A673 (cell line): Measurements from ENCODE around the gene CLEC4G. TPM values are rescaled to one million over a fixed set of nuclear protein-coding genes. Genes with fewer than 3 reads are reported as not detected.

ENCODE experiments used
- BruUV-seq: library from RNA; stranded (reverse); fragments of 400-500 nt; replicated peaks from 2 replicates; lab custom pipeline; 2021; lab: Mats Ljungman, UMichigan
- CTCF ChIA-PET: fragments of 300-600 bp; sonication (Branson Sonifier 250); formaldehyde crosslinking; loops from one replicate; lab custom pipeline; 2022; ENCODE audit warnings: antibody characterized with exemption; lab: Charles Lee
- POLR2A ChIA-PET: fragments of 300-600 bp; sonication (Branson Sonifier 250); formaldehyde crosslinking; loops from one replicate; lab custom pipeline; 2022; ENCODE audit warnings: antibody characterized with exemption; ENCODE audit not compliant: low non-redundant PET; lab: Charles Lee
- DNase-seq: peaks from one replicate; pipeline ENCODE4 v3.0.0-alpha.2; 2015; ENCODE audit warnings: low spot score
- H3K27ac ChIP-seq: fragments of 200-600 bp; sonication (generic); 2 replicates; pipeline ENCODE4 v1.5.1; 2016; ENCODE audit warnings: mixed run types, low read depth, mild to moderate bottlenecking, mixed read lengths, antibody characterized with exemption, low read length; ENCODE audit not compliant: poor library complexity, severe bottlenecking
- H3K27me3 ChIP-seq: fragments of 200-600 bp; sonication (generic); replicated peaks from 2 replicates; pipeline ENCODE4 v1.6.1; 2017; ENCODE audit warnings: mixed run types, low read depth, mild to moderate bottlenecking, mixed read lengths, antibody characterized with exemption, low read length; ENCODE audit not compliant: insufficient read depth, poor library complexity
- H3K36me3 ChIP-seq: fragments of 200-600 bp; sonication (generic); 2 replicates; pipeline ENCODE4 v1.6.1; 2016; ENCODE audit warnings: mixed run types, mild to moderate bottlenecking, mixed read lengths, antibody characterized with exemption, low read length; ENCODE audit not compliant: insufficient read depth, poor library complexity, severe bottlenecking
- H3K4me1 ChIP-seq: fragments of 200-600 bp; sonication (generic); 2 replicates; pipeline ENCODE4 v1.6.1; 2017; ENCODE audit warnings: mixed run types, mild to moderate bottlenecking, mixed read lengths, antibody characterized with exemption, low read length; ENCODE audit not compliant: insufficient read depth, poor library complexity, severe bottlenecking
- H3K4me3 ChIP-seq: fragments of 200-600 bp; sonication (generic); 2 replicates; pipeline ENCODE4 v1.5.1; 2016; ENCODE audit warnings: low read depth, mixed run types, mild to moderate bottlenecking, mixed read lengths, low read length; ENCODE audit not compliant: poor library complexity, severe bottlenecking
- H3K9me3 ChIP-seq: fragments of 200-600 bp; sonication (generic); 2 replicates; pipeline ENCODE4 v1.6.1; 2016; ENCODE audit warnings: mixed run types, low read depth, mild to moderate bottlenecking, mixed read lengths, antibody characterized with exemption, low read length; ENCODE audit not compliant: poor library complexity, severe bottlenecking
- CTCF ChIP-seq: fragments of 300-800, 200-600 bp; sonication (generic); conservative IDR thresholded peaks from 2 replicates; pipeline ENCODE4 v1.5.1; 2017; ENCODE audit warnings: low read depth, mild to moderate bottlenecking, antibody characterized with exemption, low read length, moderate library complexity, mixed read lengths
- EZH2 ChIP-seq: fragments of 200-600 bp; sonication (generic); IDR thresholded peaks from 2 replicates; pipeline ENCODE4 v1.6.1; 2017; ENCODE audit warnings: borderline replicate concordance, low read depth, mild to moderate bottlenecking, mixed read lengths, antibody characterized with exemption, low read length; ENCODE audit not compliant: poor library complexity, severe bottlenecking
- intact Hi-C: fragments of 100-400 bp; cut with micrococcal nuclease; formaldehyde crosslinking; loops from one replicate; pipeline ENCODE4 v1.10.0; 2022; ENCODE audit not compliant: unreplicated experiment
- total RNA-seq: library from RNA; stranded (reverse); gene quantifications from 2 replicates; pipeline ENCODE4 v1.2.3, GENCODE V29; 2021

The CLEC4G gene
- total RNA-seq, 1 experiment from 2014 or later, result not detected

DNA sequence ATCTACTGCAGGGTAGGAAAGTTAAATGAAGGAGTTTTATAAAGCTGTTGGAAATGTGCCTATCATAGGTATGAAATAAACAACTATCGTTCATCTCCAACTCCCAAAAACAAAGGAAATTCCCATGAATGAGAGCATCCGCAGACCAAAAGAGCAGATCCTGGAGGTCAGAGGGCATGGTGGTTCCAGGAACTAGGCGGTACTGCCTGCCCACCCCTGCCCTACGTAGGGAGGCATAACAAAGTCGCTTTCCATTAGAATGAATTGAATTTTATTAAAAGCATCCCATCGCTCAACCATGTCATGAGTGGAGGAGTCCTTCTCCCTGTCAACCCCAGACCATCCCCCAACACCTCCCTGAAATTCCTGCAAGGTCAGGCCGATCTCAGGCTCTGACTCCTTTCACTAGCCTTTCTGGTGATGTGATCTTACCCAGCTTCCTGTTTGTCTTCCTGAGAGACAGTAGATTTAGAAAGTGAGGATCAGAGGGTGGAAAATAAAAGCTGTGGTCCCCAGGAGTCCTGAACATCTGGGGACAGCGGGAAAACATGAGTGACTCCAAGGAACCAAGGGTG, 30.9 kb upstream of the CLEC4G start, which contains the start of gene CLEC4M:
TSS of gene CLEC4M (plus strand) at position 525 of the 575 bp plus-strand sequence. CDS start at position 549, 24 bp downstream.
- no peaks in the 10 kb centered on the region for H3K36me3 ChIP-seq
- H3K27me3 ChIP-seq, result no peaks in the 10 kb centered on the region
- TF ChIP-seq CTCF (no peak), EZH2 (no peak)
- ChIA-PET CTCF (no interaction called here), POLR2A (no interaction called here)
- no peak for DNase-seq
- intact Hi-C loops, result no loop called here
- H3K9me3 ChIP-seq, result peaks cover 9% of the 10 kb centered on the region
- H3K27ac ChIP-seq, result no peak within 1 kb of the TSS
- H3K4me1 ChIP-seq, result no peaks in the 10 kb centered on the region
- no TSS peak for BruUV-seq
- H3K4me3 ChIP-seq, result no peak within 1 kb of the TSS

GRCh38 chr19:7759156-7759555, 27.2 kb upstream of the CLEC4G start:
- BruUV-seq, result no TSS peak
- no peak for DNase-seq
- POLR2A ChIA-PET, result no interaction called here
- H3K4me1 ChIP-seq, result no peaks in the 10 kb centered on the region
- H3K9me3 ChIP-seq, result peaks cover 13% of the 10 kb centered on the region
- intact Hi-C loops, result no loop called here
- H3K27ac ChIP-seq, result no peak overlapping the region
- TF ChIP-seq EZH2, result no peak
- no peak for TF ChIP-seq CTCF
- no peak overlapping the region for H3K4me3 ChIP-seq
- no peaks in the 10 kb centered on the region for H3K36me3 ChIP-seq
- no peaks in the 10 kb centered on the region for H3K27me3 ChIP-seq
- CTCF ChIA-PET, result no interaction called here

DNA sequence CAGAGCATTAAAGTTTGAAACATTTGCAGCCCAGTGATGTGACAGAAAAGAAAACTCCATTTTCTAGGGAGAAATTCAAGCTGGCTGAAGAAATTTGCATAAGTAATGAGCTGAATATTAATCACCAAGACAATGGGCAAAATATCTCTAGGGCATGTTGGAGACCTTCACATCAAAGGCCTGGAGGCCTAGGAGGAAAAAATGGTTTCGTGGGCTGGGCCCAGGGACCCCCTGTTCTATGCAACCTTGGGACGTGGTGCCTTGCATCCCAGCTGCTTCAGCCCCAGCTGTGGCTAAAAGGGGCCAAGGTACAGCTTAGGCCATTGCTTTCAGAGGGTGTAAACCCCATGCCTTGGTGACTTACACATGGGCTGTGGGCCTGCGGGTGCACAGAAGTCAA, 25.4 kb upstream of the CLEC4G start:
- DNase-seq, result no peak
- POLR2A ChIA-PET, result no interaction called here
- CTCF ChIA-PET, result no interaction called here
- intact Hi-C loops, result no loop called here
- Histone ChIP-seq H3K4me3 (no peak overlapping the region), H3K36me3 (no peaks in the 10 kb centered on the region), H3K27ac (no peak overlapping the region), H3K9me3 (peaks cover 13% of the 10 kb centered on the region), H3K4me1 (no peaks in the 10 kb centered on the region), H3K27me3 (no peaks in the 10 kb centered on the region)
- TF ChIP-seq CTCF (no peak), EZH2 (no peak)
- no TSS peak for BruUV-seq
